ENCODE results near the gene RNF25.

- TF ChIP-seq HDAC6 (IDR thresholded peaks at IDR 0.05; ENCODE audit: low read depth, low read length) (no peak), CREB1 (IDR thresholded peaks at IDR 0.05) (no peak), CTCF (IDR thresholded peaks at IDR 0.05; ENCODE audit: control extremely low read depth in 1 of 3, insufficient read depth in 1 of 3, low read depth in 1 of 3, low read length in 3 of 3) (no peak), NRF1 (IDR thresholded peaks at IDR 0.05; ENCODE audit: low read depth, low read length) (no peak)
Observed at GRCh38 chr2:218720048-218721041, 48.5 kb upstream of the RNF25 start.

Measured in H1 (cell line).